Transverse colon (tissue), 3 donors: ENCODE results near the gene WASF2.

ENCODE experiments used
- EP300 ChIP-seq: sonication (generic); formaldehyde crosslinking; IDR thresholded peaks from one replicate; pipeline ENCODE4 v1.6.1; 2017; ENCODE audit warnings: antibody characterized with exemption, low read depth
- POLR2A ChIP-seq: fragments of 450-650 bp; IDR thresholded peaks from one replicate; pipeline ENCODE4 v1.6.1; 2016; ENCODE audit warnings: antibody characterized with exemption, mild to moderate bottlenecking, moderate library complexity
- TF ChIP-seq, protein P1 (sequence below), 5 experiments: fragments of 200-600 bp in 3 of 5; fragments of 450-650 bp in 2 of 5; sonication (generic) in 3 of 5; IDR thresholded peaks; 1 replicate in 2 of 5; 2 replicates in 3 of 5; pipeline ENCODE4 v1.5.1; 2016 to 2017; ENCODE audit warnings: antibody characterized with exemption in 5 of 5, inconsistent platforms in 3 of 5, mild to moderate bottlenecking in 2 of 5, moderate library complexity in 1 of 5

- TF ChIP-seq EP300 (no peak), POLR2A (no peak)
- TF ChIP-seq, protein P1, sequence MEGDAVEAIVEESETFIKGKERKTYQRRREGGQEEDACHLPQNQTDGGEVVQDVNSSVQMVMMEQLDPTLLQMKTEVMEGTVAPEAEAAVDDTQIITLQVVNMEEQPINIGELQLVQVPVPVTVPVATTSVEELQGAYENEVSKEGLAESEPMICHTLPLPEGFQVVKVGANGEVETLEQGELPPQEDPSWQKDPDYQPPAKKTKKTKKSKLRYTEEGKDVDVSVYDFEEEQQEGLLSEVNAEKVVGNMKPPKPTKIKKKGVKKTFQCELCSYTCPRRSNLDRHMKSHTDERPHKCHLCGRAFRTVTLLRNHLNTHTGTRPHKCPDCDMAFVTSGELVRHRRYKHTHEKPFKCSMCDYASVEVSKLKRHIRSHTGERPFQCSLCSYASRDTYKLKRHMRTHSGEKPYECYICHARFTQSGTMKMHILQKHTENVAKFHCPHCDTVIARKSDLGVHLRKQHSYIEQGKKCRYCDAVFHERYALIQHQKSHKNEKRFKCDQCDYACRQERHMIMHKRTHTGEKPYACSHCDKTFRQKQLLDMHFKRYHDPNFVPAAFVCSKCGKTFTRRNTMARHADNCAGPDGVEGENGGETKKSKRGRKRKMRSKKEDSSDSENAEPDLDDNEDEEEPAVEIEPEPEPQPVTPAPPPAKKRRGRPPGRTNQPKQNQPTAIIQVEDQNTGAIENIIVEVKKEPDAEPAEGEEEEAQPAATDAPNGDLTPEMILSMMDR (IDR thresholded peaks at IDR 0.05) = no peak
These were observed 50.8 kb downstream of the WASF2 start for GRCh38 chr1:27439150-27439549.
